ENCODE measurements around the gene SH3RF3.

SH3RF3 gene

GRCh38 chr2:109320195-109320922 is 191.4 kb downstream of the SH3RF3 start:
- Histone ChIP-seq H3K4me1 (ENCODE audit: control insufficient read depth, insufficient read depth, low read length) (peaks cover 81% of the 10 kb centered on the region), H3K4me2 (ENCODE audit: low read length) (no peak overlapping the region), H3K9me3 (replicated peaks; ENCODE audit: low read length) (no peaks in the 10 kb centered on the region)

GRCh38 chr2:109321570-109321969 is 192.6 kb downstream of the SH3RF3 start:
- Histone ChIP-seq H3K9ac (ENCODE audit: low read depth, low read length) (peak overlapping the region; percentile 88), H3K4me3 (ENCODE audit: low read length) (peak overlapping the region; percentile 56)

More at GRCh38 chr2:109320195-109320922, 191.4 kb downstream of the SH3RF3 start:
- Histone ChIP-seq H3K27me3 (ENCODE audit: control insufficient read depth, insufficient read depth, low read length) (no peaks in the 10 kb centered on the region), H3K9ac (ENCODE audit: low read depth, low read length) (no peak overlapping the region), H3K36me3 (ENCODE audit: insufficient read depth, low read length) (no peaks in the 10 kb centered on the region), H3K4me3 (ENCODE audit: low read length) (no peak overlapping the region)

GRCh38 chr2:109322111-109322510 is 193.1 kb downstream of the SH3RF3 start:
- Histone ChIP-seq H3K4me2 (ENCODE audit: low read length) (peak overlapping the region; percentile 75), H3K9ac (ENCODE audit: low read depth, low read length) (peak overlapping the region; percentile 88), H3K4me3 (ENCODE audit: low read length) (peak overlapping the region; percentile 56)

More at GRCh38 chr2:109321570-109321969, 192.6 kb downstream of the SH3RF3 start:
- Histone ChIP-seq H3K4me1 (ENCODE audit: control insufficient read depth, insufficient read depth, low read length) (peaks cover 93% of the 10 kb centered on the region), H3K4me2 (ENCODE audit: low read length) (peak overlapping the region; percentile 75), H3K36me3 (ENCODE audit: insufficient read depth, low read length) (no peaks in the 10 kb centered on the region), H3K27me3 (ENCODE audit: control insufficient read depth, insufficient read depth, low read length) (no peaks in the 10 kb centered on the region), H3K9me3 (replicated peaks; ENCODE audit: low read length) (no peaks in the 10 kb centered on the region)

GRCh38 chr2:109322641-109323040 is 193.6 kb downstream of the SH3RF3 start:
- peak overlapping the region; percentile 77 for H3K9ac ChIP-seq (ENCODE audit: low read depth, low read length)
- peak overlapping the region; percentile 75 for H3K4me2 ChIP-seq (ENCODE audit: low read length)
- H3K36me3 ChIP-seq (ENCODE audit: insufficient read depth, low read length): no peaks in the 10 kb centered on the region
- no peaks in the 10 kb centered on the region for H3K27me3 ChIP-seq (ENCODE audit: control insufficient read depth, insufficient read depth, low read length)
- H3K9me3 ChIP-seq (replicated peaks; ENCODE audit: low read length): no peaks in the 10 kb centered on the region
- H3K4me1 ChIP-seq (ENCODE audit: control insufficient read depth, insufficient read depth, low read length): peaks cover 88% of the 10 kb centered on the region
- H3K4me3 ChIP-seq (ENCODE audit: low read length): peak overlapping the region; percentile 24

More at GRCh38 chr2:109322111-109322510, 193.1 kb downstream of the SH3RF3 start:
- Histone ChIP-seq H3K9me3 (replicated peaks; ENCODE audit: low read length) (no peaks in the 10 kb centered on the region), H3K36me3 (ENCODE audit: insufficient read depth, low read length) (no peaks in the 10 kb centered on the region), H3K27me3 (ENCODE audit: control insufficient read depth, insufficient read depth, low read length) (no peaks in the 10 kb centered on the region), H3K4me1 (ENCODE audit: control insufficient read depth, insufficient read depth, low read length) (peaks cover 93% of the 10 kb centered on the region)

- Histone ChIP-seq H3K4me3 (ENCODE audit: low read length) (peak overlapping the region; percentile 50), H3K27me3 (ENCODE audit: control insufficient read depth, insufficient read depth, low read length) (no peaks in the 10 kb centered on the region), H3K36me3 (ENCODE audit: insufficient read depth, low read length) (no peaks in the 10 kb centered on the region), H3K9me3 (replicated peaks; ENCODE audit: low read length) (no peaks in the 10 kb centered on the region), H3K4me1 (ENCODE audit: control insufficient read depth, insufficient read depth, low read length) (peaks cover 88% of the 10 kb centered on the region), H3K9ac (ENCODE audit: low read depth, low read length) (peak overlapping the region; percentile 77), H3K4me2 (ENCODE audit: low read length) (peak overlapping the region; percentile 75)
Measured at GRCh38 chr2:109324861-109325260, 195.9 kb downstream of the SH3RF3 start.

GRCh38 chr2:109325570-109325969 is 196.6 kb downstream of the SH3RF3 start:
- Histone ChIP-seq H3K4me1 (ENCODE audit: control insufficient read depth, insufficient read depth, low read length) (peaks cover 88% of the 10 kb centered on the region), H3K27me3 (ENCODE audit: control insufficient read depth, insufficient read depth, low read length) (no peaks in the 10 kb centered on the region), H3K9ac (ENCODE audit: low read depth, low read length) (peak overlapping the region; percentile 74), H3K4me2 (ENCODE audit: low read length) (peak overlapping the region; percentile 37), H3K9me3 (replicated peaks; ENCODE audit: low read length) (no peaks in the 10 kb centered on the region), H3K36me3 (ENCODE audit: insufficient read depth, low read length) (no peaks in the 10 kb centered on the region), H3K4me3 (ENCODE audit: low read length) (peak overlapping the region; percentile 21)

- no peaks in the 10 kb centered on the region for H3K27me3 ChIP-seq (ENCODE audit: control insufficient read depth, insufficient read depth, low read length)
- no peak overlapping the region for H3K4me3 ChIP-seq (ENCODE audit: low read length)
- no peaks in the 10 kb centered on the region for H3K9me3 ChIP-seq (replicated peaks; ENCODE audit: low read length)
- no peak overlapping the region for H3K9ac ChIP-seq (ENCODE audit: low read depth, low read length)
- no peak overlapping the region for H3K4me2 ChIP-seq (ENCODE audit: low read length)
- H3K4me1 ChIP-seq (ENCODE audit: control insufficient read depth, insufficient read depth, low read length): peaks cover 88% of the 10 kb centered on the region
- no peaks in the 10 kb centered on the region for H3K36me3 ChIP-seq (ENCODE audit: insufficient read depth, low read length)
Measured at GRCh38 chr2:109326306-109326705, 197.3 kb downstream of the SH3RF3 start.

GRCh38 chr2:109330056-109330455 is 201.1 kb downstream of the SH3RF3 start:
- H3K4me1 ChIP-seq (ENCODE audit: control insufficient read depth, insufficient read depth, low read length): peaks cover 92% of the 10 kb centered on the region
- peaks cover 3% of the 10 kb centered on the region for H3K36me3 ChIP-seq (ENCODE audit: insufficient read depth, low read length)
- H3K27me3 ChIP-seq (ENCODE audit: control insufficient read depth, insufficient read depth, low read length): no peaks in the 10 kb centered on the region
- H3K4me3 ChIP-seq (ENCODE audit: low read length): peak overlapping the region; percentile 10
- H3K4me2 ChIP-seq (ENCODE audit: low read length): peak overlapping the region; percentile 32
- peak overlapping the region; percentile 81 for H3K9ac ChIP-seq (ENCODE audit: low read depth, low read length)
- no peaks in the 10 kb centered on the region for H3K9me3 ChIP-seq (replicated peaks; ENCODE audit: low read length)

- Histone ChIP-seq H3K27me3 (ENCODE audit: control insufficient read depth, insufficient read depth, low read length) (no peaks in the 10 kb centered on the region), H3K4me1 (ENCODE audit: control insufficient read depth, insufficient read depth, low read length) (peaks cover 92% of the 10 kb centered on the region), H3K4me3 (ENCODE audit: low read length) (no peak overlapping the region), H3K4me2 (ENCODE audit: low read length) (no peak overlapping the region), H3K9me3 (replicated peaks; ENCODE audit: low read length) (no peaks in the 10 kb centered on the region), H3K9ac (ENCODE audit: low read depth, low read length) (peak overlapping the region; percentile 81), H3K36me3 (ENCODE audit: insufficient read depth, low read length) (peaks cover 3% of the 10 kb centered on the region)
Measured at GRCh38 chr2:109331081-109331480, 202.1 kb downstream of the SH3RF3 start.

GRCh38 chr2:109331896-109332848 is 203.2 kb downstream of the SH3RF3 start:
- Histone ChIP-seq H3K4me3 (ENCODE audit: low read length) (peak overlapping the region; percentile 52), H3K4me2 (ENCODE audit: low read length) (peak overlapping the region; percentile 69), H3K4me1 (ENCODE audit: control insufficient read depth, insufficient read depth, low read length) (peaks cover 94% of the 10 kb centered on the region), H3K27me3 (ENCODE audit: control insufficient read depth, insufficient read depth, low read length) (no peaks in the 10 kb centered on the region), H3K9me3 (replicated peaks; ENCODE audit: low read length) (no peaks in the 10 kb centered on the region), H3K36me3 (ENCODE audit: insufficient read depth, low read length) (peaks cover 3% of the 10 kb centered on the region), H3K9ac (ENCODE audit: low read depth, low read length) (peak overlapping the region; percentile 81)

- Histone ChIP-seq H3K4me2 (ENCODE audit: low read length) (peak overlapping the region; percentile 69), H3K27me3 (ENCODE audit: control insufficient read depth, insufficient read depth, low read length) (no peaks in the 10 kb centered on the region), H3K9me3 (replicated peaks; ENCODE audit: low read length) (no peaks in the 10 kb centered on the region), H3K36me3 (ENCODE audit: insufficient read depth, low read length) (peaks cover 3% of the 10 kb centered on the region), H3K9ac (ENCODE audit: low read depth, low read length) (peak overlapping the region; percentile 47), H3K4me3 (ENCODE audit: low read length) (peak overlapping the region; percentile 12), H3K4me1 (ENCODE audit: control insufficient read depth, insufficient read depth, low read length) (peaks cover 96% of the 10 kb centered on the region)
Measured at GRCh38 chr2:109332880-109333279, 203.9 kb downstream of the SH3RF3 start.

All from skeletal muscle satellite cell (primary cell).